ENCODE results near the gene MED4. TPM values are rescaled to one million over a fixed set of nuclear protein-coding genes. Genes with fewer than 3 reads are reported as not detected.

MED4 gene
- total RNA-seq, 1 experiment from 2014 or later, result 46.9 TPM

GRCh38 chr13:48113756-48114130 lies 18.8 kb upstream of the MED4 start:
- intact Hi-C loops (cut with micrococcal nuclease), result no loop called here
- Histone ChIP-seq H3K27me3 (ENCODE audit: insufficient read depth, low read length) (no peaks in the 10 kb centered on the region), H3K27ac (ENCODE audit: low read depth, low read length) (no peak overlapping the region), H3K9ac (ENCODE audit: low read length) (no peak overlapping the region), H3K79me2 (ENCODE audit: insufficient read depth, low read length) (no peaks in the 10 kb centered on the region), H4K20me1 (ENCODE audit: insufficient read depth) (no peaks in the 10 kb centered on the region), H3K4me2 (ENCODE audit: low read length) (no peak overlapping the region), H3K36me3 (ENCODE audit: control insufficient read depth in 1 of 2, insufficient read depth in 2 of 2, low read length in 2 of 2) (no peaks in the 10 kb centered on the region), H3K9me3 (ENCODE audit: control insufficient read depth in 1 of 2, insufficient read depth in 1 of 2, low read depth in 1 of 2, low read length in 2 of 2) (no peaks in the 10 kb centered on the region), H3K9me2 (ENCODE audit: insufficient read depth) (no peaks in the 10 kb centered on the region), H3K4me3 (replicated peaks in 1 of 2; ENCODE audit: low read depth in 1 of 2, low read length in 2 of 2) (no peak overlapping the region), H2AFZ (ENCODE audit: low read depth, low read length, poor library complexity, severe bottlenecking) (no peak overlapping the region), H3K4me1 (ENCODE audit: control insufficient read depth in 1 of 2, insufficient read depth in 2 of 2, low read length in 2 of 2) (no peaks in the 10 kb centered on the region)
- ChIA-PET RAD21 (ENCODE audit: low non-redundant PET in 1 of 2, low total read pairs in 2 of 2, uncharacterized antibody in 2 of 2, unreplicated experiment in 2 of 2) (no interaction called here), POLR2A (no interaction called here), CTCF (no interaction called here)
- no TSS peak for BruUV-seq (replicated peaks)
- ATAC-seq, result no peak
- DNase-seq (ENCODE audit: low read depth, low spot score), result no peak
- no peak for TF ChIP-seq ZFX (IDR thresholded peaks at IDR 0.05)
- no peak for TF ChIP-seq POLR2AphosphoS5 (IDR thresholded peaks at IDR 0.05; ENCODE audit: low read depth, low read length)
- TF ChIP-seq ELF1 (IDR thresholded peaks at IDR 0.05; ENCODE audit: borderline replicate concordance, low read depth), result no peak
- TF ChIP-seq CBX3 (IDR thresholded peaks at IDR 0.05; ENCODE audit: low read depth), result no peak
- no peak for TF ChIP-seq EZH2 (IDR thresholded peaks at IDR 0.05)
- no peak for TF ChIP-seq SIN3A (IDR thresholded peaks at IDR 0.05; ENCODE audit: low read depth)
- no peak for TF ChIP-seq SP1 (IDR thresholded peaks at IDR 0.05; ENCODE audit: low read depth)
- no peak for TF ChIP-seq FOSL1 (IDR thresholded peaks at IDR 0.05; ENCODE audit: low read depth)
- TF ChIP-seq CEBPB (IDR thresholded peaks at IDR 0.05; ENCODE audit: low read depth), result no peak
- TF ChIP-seq, protein P1, sequence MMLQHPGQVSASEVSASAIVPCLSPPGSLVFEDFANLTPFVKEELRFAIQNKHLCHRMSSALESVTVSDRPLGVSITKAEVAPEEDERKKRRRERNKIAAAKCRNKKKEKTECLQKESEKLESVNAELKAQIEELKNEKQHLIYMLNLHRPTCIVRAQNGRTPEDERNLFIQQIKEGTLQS (IDR thresholded peaks at IDR 0.05), result no peak
- TF ChIP-seq, protein P2, sequence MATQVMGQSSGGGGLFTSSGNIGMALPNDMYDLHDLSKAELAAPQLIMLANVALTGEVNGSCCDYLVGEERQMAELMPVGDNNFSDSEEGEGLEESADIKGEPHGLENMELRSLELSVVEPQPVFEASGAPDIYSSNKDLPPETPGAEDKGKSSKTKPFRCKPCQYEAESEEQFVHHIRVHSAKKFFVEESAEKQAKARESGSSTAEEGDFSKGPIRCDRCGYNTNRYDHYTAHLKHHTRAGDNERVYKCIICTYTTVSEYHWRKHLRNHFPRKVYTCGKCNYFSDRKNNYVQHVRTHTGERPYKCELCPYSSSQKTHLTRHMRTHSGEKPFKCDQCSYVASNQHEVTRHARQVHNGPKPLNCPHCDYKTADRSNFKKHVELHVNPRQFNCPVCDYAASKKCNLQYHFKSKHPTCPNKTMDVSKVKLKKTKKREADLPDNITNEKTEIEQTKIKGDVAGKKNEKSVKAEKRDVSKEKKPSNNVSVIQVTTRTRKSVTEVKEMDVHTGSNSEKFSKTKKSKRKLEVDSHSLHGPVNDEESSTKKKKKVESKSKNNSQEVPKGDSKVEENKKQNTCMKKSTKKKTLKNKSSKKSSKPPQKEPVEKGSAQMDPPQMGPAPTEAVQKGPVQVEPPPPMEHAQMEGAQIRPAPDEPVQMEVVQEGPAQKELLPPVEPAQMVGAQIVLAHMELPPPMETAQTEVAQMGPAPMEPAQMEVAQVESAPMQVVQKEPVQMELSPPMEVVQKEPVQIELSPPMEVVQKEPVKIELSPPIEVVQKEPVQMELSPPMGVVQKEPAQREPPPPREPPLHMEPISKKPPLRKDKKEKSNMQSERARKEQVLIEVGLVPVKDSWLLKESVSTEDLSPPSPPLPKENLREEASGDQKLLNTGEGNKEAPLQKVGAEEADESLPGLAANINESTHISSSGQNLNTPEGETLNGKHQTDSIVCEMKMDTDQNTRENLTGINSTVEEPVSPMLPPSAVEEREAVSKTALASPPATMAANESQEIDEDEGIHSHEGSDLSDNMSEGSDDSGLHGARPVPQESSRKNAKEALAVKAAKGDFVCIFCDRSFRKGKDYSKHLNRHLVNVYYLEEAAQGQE (IDR thresholded peaks at IDR 0.05; ENCODE audit: low read depth), result no peak
- TF ChIP-seq, protein P3, sequence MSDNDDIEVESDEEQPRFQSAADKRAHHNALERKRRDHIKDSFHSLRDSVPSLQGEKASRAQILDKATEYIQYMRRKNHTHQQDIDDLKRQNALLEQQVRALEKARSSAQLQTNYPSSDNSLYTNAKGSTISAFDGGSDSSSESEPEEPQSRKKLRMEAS (IDR thresholded peaks at IDR 0.05), result no peak
- no peak for TF ChIP-seq YY1 (IDR thresholded peaks at IDR 0.05; ENCODE audit: extremely low read depth, insufficient replicate concordance, low read depth, low read length)
- no peak for TF ChIP-seq EGR1 (IDR thresholded peaks at IDR 0.05; ENCODE audit: low read depth)
- TF ChIP-seq TCF7L2 (IDR thresholded peaks at IDR 0.05; ENCODE audit: borderline replicate concordance, extremely low read depth, insufficient read depth, insufficient read length), result no peak
- TF ChIP-seq SRF (IDR thresholded peaks at IDR 0.05; ENCODE audit: low read depth), result no peak

All from HCT116 (cell line).